ENCODE results near the gene ZNRF3.

Gene ZNRF3

GRCh38 chr22:29093501-29094300, 210.3 kb downstream of the ZNRF3 start:
- no peak for TF ChIP-seq CTCF (IDR thresholded peaks at IDR 0.05; ENCODE audit: insufficient read depth, low read length, poor library complexity, severe bottlenecking)
- Histone ChIP-seq H3K36me3 (ENCODE audit: control insufficient read depth, insufficient read depth, low read length) (no peaks in the 10 kb centered on the region), H3K4me3 (replicated peaks; ENCODE audit: low read depth, low read length) (no peak overlapping the region), H3K27me3 (replicated peaks; ENCODE audit: control insufficient read depth, insufficient read depth, low read length) (no peaks in the 10 kb centered on the region; the same call in 1 of the 2 replicates)
- no peak for DNase-seq (ENCODE audit: extremely low read depth, insufficient read length)

- Histone ChIP-seq H3K36me3 (ENCODE audit: control insufficient read depth, insufficient read depth, low read length) (no peaks in the 10 kb centered on the region), H3K4me3 (replicated peaks; ENCODE audit: low read depth, low read length) (no peak overlapping the region), H3K27me3 (replicated peaks; ENCODE audit: control insufficient read depth, insufficient read depth, low read length) (no peaks in the 10 kb centered on the region; the same call in 1 of the 2 replicates)
- TF ChIP-seq CTCF (IDR thresholded peaks at IDR 0.05; ENCODE audit: insufficient read depth, low read length, poor library complexity, severe bottlenecking) = no peak
- no peak for DNase-seq (ENCODE audit: extremely low read depth, insufficient read length)
Measured at GRCh38 chr22:29095459-29095858, 212.1 kb downstream of the ZNRF3 start.

- DNase-seq (ENCODE audit: extremely low read depth, insufficient read length) = no peak
- no peak for TF ChIP-seq CTCF (IDR thresholded peaks at IDR 0.05; ENCODE audit: insufficient read depth, low read length, poor library complexity, severe bottlenecking)
- no peak overlapping the region for H3K4me3 ChIP-seq (replicated peaks; ENCODE audit: low read depth, low read length)
Measured at GRCh38 chr22:29096736-29097669, 213.6 kb downstream of the ZNRF3 start.

GRCh38 chr22:29098296-29098695, 214.9 kb downstream of the ZNRF3 start:
- H3K36me3 ChIP-seq (ENCODE audit: control insufficient read depth, insufficient read depth, low read length) = no peaks in the 10 kb centered on the region
- no peak overlapping the region for H3K4me3 ChIP-seq (replicated peaks; ENCODE audit: low read depth, low read length)
- H3K27me3 ChIP-seq (replicated peaks; ENCODE audit: control insufficient read depth, insufficient read depth, low read length) = no peaks in the 10 kb centered on the region; the same call in 1 of the 2 replicates
- TF ChIP-seq CTCF (IDR thresholded peaks at IDR 0.05; ENCODE audit: insufficient read depth, low read length, poor library complexity, severe bottlenecking) = no peak
- DNase-seq (ENCODE audit: extremely low read depth, insufficient read length) = no peak

More at GRCh38 chr22:29096736-29097669, 213.6 kb downstream of the ZNRF3 start:
- no peaks in the 10 kb centered on the region for H3K36me3 ChIP-seq (ENCODE audit: control insufficient read depth, insufficient read depth, low read length)
- H3K27me3 ChIP-seq (replicated peaks; ENCODE audit: control insufficient read depth, insufficient read depth, low read length) = no peaks in the 10 kb centered on the region; the same call in 1 of the 2 replicates

GRCh38 chr22:29102300-29102699, 218.9 kb downstream of the ZNRF3 start:
- Histone ChIP-seq H3K27me3 (replicated peaks; ENCODE audit: control insufficient read depth, insufficient read depth, low read length) (no peaks in the 10 kb centered on the region), H3K4me3 (replicated peaks; ENCODE audit: low read depth, low read length) (no peak overlapping the region), H3K36me3 (ENCODE audit: control insufficient read depth, insufficient read depth, low read length) (no peaks in the 10 kb centered on the region)
- no peak for TF ChIP-seq CTCF (IDR thresholded peaks at IDR 0.05; ENCODE audit: insufficient read depth, low read length, poor library complexity, severe bottlenecking)
- no peak for DNase-seq (ENCODE audit: extremely low read depth, insufficient read length)
